ENCODE measurements around the gene SREBF1. TPM values are rescaled to one million over a fixed set of nuclear protein-coding genes. Genes with fewer than 3 reads are reported as not detected.

SREBF1 gene
- total RNA-seq, 4 donors from 2014 or later = 115 to 253 (median 191) TPM

DNA sequence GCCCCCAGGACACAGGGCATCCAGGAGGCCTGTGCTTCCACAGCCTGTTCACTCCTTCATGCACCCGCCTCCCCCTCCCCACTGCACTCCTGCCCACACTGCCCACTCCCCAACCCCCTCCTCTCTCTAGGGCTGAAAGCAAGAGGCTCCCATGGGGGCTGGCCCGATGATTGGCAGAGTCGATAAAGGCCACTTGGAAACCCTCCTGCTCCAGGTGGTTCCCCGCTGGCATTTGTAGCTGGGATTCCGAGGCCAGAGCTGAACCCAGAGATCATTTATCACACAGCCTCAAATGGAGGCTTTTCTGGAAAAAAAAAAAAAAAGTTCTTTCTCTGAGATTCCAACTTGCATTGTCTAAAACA lies 74.1 kb downstream of the SREBF1 start:
- WGBS, 2 donors = 58 to 60% methylated on average over 5 of the region's 5 CpGs
- H3K4me1 ChIP-seq = peaks cover 0 to 56% (median 18%) of the 10 kb centered on the region in 4 donors
- no peak overlapping the region for H3K4me3 ChIP-seq
- no peaks in the 10 kb centered on the region for H3K9me3 ChIP-seq
- no peaks in the 10 kb centered on the region for H3K27me3 ChIP-seq
- no peak overlapping the region for H3K27ac ChIP-seq
- H3K36me3 ChIP-seq = no peaks in the 10 kb centered on the region
- DNase-seq (ENCODE audit: low spot score in 2 of 2) = no peak
- no peak for TF ChIP-seq EP300 (IDR thresholded peaks at IDR 0.05)
- no peak for TF ChIP-seq POLR2A (IDR thresholded peaks at IDR 0.05)
- TF ChIP-seq CTCF (IDR thresholded peaks at IDR 0.05) = no peak

Small RNA genes within 50 kb of the gene (small RNA-seq; reads per million reads assigned to genes)
- gene MIR33B = 0.28 reads per million
- 0.85 reads per million for gene MIR6777

Other genes starting within 250 kb of the SREBF1 start
- gene PEMT, start 245.3 kb downstream of the SREBF1 start, total RNA-seq = 10 to 100 TPM; 29.5 to 80.8 (median 58.8) TPM
- 10 to 100 TPM; 32.9 to 52.7 (median 45.9) TPM for gene RAI1, start 155.5 kb downstream of the SREBF1 start, total RNA-seq
- 100 to 1,000 TPM in 1 of 4 donors, 10 to 100 TPM in 3; 83.4 to 109 (median 96.8) TPM for gene TOM1L2, start 135.4 kb upstream of the SREBF1 start, total RNA-seq
- gene DRC3, start 135.9 kb upstream of the SREBF1 start, total RNA-seq = 1 to 10 TPM; 4.3 to 8.6 (median 6.0) TPM
- 10 to 100 TPM; 24.0 to 43.7 (median 35.5) TPM for gene ATPAF2, start 202.2 kb upstream of the SREBF1 start, total RNA-seq
- gene GID4, start 202.4 kb upstream of the SREBF1 start, total RNA-seq = 10 to 100 TPM; 13.2 to 19.4 (median 16.0) TPM

Measured in tibial nerve (tissue), 4 donors.